HTR-8/SVneo (cell line): ENCODE measurements around the gene GOLGA6A.
"Not testable (repeated sequence)": the region's sequence is repeated elsewhere in the genome, so short reads cannot be mapped to it uniquely, and the experiment has no call there.

Experiments used
- DNase-seq: peaks from one replicate; pipeline ENCODE4 v3.0.0; 2011; ENCODE audit warnings: low spot score, mixed read lengths; ENCODE audit not compliant: insufficient read length
- FAIRE-seq: peaks from 2 replicates; lab custom pipeline; 2011; peaks lifted over from hg19 to GRCh38; lab: Jason Lieb, UNC

GOLGA6A gene

GRCh38 chr15:74109713-74110112 lies 27.4 kb upstream of the GOLGA6A start:
- FAIRE-seq (no peak), DNase-seq (no peak)

- DNase-seq, result not testable (repeated sequence)
- FAIRE-seq, result peak; percentile 49
Observed at GRCh38 chr15:74108611-74109010, 26.3 kb upstream of the GOLGA6A start.

GRCh38 chr15:74108111-74108510 lies 25.8 kb upstream of the GOLGA6A start:
- DNase-seq (no peak), FAIRE-seq (no peak)

- peak; percentile 81 for DNase-seq
- not testable (repeated sequence) for FAIRE-seq
Observed at GRCh38 chr15:74099963-74100733, 17.8 kb upstream of the GOLGA6A start.

- not testable (repeated sequence) for DNase-seq, FAIRE-seq
Observed at GRCh38 chr15:74096753-74097474, 14.6 kb upstream of the GOLGA6A start.

GRCh38 chr15:74095610-74096009 lies 13.3 kb upstream of the GOLGA6A start:
- not testable (repeated sequence) for FAIRE-seq, DNase-seq

GRCh38 chr15:74094567-74094966 lies 12.2 kb upstream of the GOLGA6A start:
- not testable (repeated sequence) for FAIRE-seq, DNase-seq

- DNase-seq, FAIRE-seq: not testable (repeated sequence)
Observed at GRCh38 chr15:74075781-74076180, 6.6 kb downstream of the GOLGA6A start.

- not testable (repeated sequence) for DNase-seq, FAIRE-seq
Observed at GRCh38 chr15:74072614-74073337, 9.6 kb downstream of the GOLGA6A start.

- not testable (repeated sequence) for DNase-seq, FAIRE-seq
Observed at GRCh38 chr15:74072132-74072531, 10.2 kb downstream of the GOLGA6A start.

- FAIRE-seq, DNase-seq: not testable (repeated sequence)
Observed at GRCh38 chr15:74071645-74072044, 10.7 kb downstream of the GOLGA6A start.

GRCh38 chr15:74065684-74066411 lies 16.5 kb downstream of the GOLGA6A start:
- peak; percentile 33 for FAIRE-seq
- DNase-seq, result not testable (repeated sequence)

- DNase-seq, FAIRE-seq: not testable (repeated sequence)
Observed at GRCh38 chr15:74064822-74065221, 17.5 kb downstream of the GOLGA6A start.

- not testable (repeated sequence) for DNase-seq, FAIRE-seq
Observed at GRCh38 chr15:74064183-74064582, 18.2 kb downstream of the GOLGA6A start.

- not testable (repeated sequence) for FAIRE-seq
Observed at GRCh38 chr15:74063425-74064146, 18.8 kb downstream of the GOLGA6A start.

GRCh38 chr15:74062671-74063070 lies 19.7 kb downstream of the GOLGA6A start:
- no peak for FAIRE-seq
- no peak for DNase-seq

More at GRCh38 chr15:74063425-74064146, 18.8 kb downstream of the GOLGA6A start:
- not testable (repeated sequence) for DNase-seq

GRCh38 chr15:74062236-74062635 lies 20.1 kb downstream of the GOLGA6A start:
- FAIRE-seq, result no peak
- DNase-seq, result no peak

- FAIRE-seq (no peak), DNase-seq (no peak)
Observed at GRCh38 chr15:74060251-74060650, 22.1 kb downstream of the GOLGA6A start.
